ENCODE data around the gene AFF3.

Gene AFF3

DNA sequence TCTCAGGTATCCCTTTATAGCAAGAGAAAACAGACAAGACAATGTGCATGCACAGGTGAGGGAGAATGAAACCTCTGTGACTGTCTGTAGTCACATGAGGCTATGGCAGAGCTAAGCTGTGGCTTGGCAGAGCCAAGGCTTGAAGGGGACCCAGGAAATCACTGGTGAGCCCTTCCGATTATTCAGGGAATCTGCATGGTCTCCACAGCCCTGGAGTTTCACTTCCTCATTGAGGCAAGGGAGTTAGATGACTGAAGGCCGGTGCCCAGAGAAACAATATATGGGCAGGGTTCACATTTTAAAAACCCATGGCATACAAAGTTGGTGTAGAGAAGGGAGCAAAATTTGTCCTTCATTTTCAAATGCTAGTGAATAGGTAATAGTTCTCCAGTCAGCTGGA is 508.2 kb downstream of the AFF3 start:
- Histone ChIP-seq H3K27me3 (no peaks in the 10 kb centered on the region), H3K4me1 (peaks cover 18% of the 10 kb centered on the region), H3K36me3 (no peaks in the 10 kb centered on the region), H3K4me3 (ENCODE audit: low read depth, low read length) (no peak overlapping the region), H3K9me3 (no peaks in the 10 kb centered on the region)
- no peak for TF ChIP-seq CTCF (IDR thresholded peaks at IDR 0.05; ENCODE audit: low read depth, low read length)
- DNase-seq, result no peak

GRCh38 chr2:99631700-99632099 is 510.7 kb downstream of the AFF3 start:
- Histone ChIP-seq H3K9me3 (no peaks in the 10 kb centered on the region), H3K27me3 (no peaks in the 10 kb centered on the region), H3K4me3 (ENCODE audit: low read depth, low read length) (no peak overlapping the region), H3K36me3 (no peaks in the 10 kb centered on the region), H3K4me1 (peaks cover 11% of the 10 kb centered on the region)
- no peak for DNase-seq
- TF ChIP-seq CTCF (IDR thresholded peaks at IDR 0.05; ENCODE audit: low read depth, low read length), result no peak

GRCh38 chr2:99629320-99629719 is 513.1 kb downstream of the AFF3 start:
- H3K27me3 ChIP-seq, result no peaks in the 10 kb centered on the region

DNA sequence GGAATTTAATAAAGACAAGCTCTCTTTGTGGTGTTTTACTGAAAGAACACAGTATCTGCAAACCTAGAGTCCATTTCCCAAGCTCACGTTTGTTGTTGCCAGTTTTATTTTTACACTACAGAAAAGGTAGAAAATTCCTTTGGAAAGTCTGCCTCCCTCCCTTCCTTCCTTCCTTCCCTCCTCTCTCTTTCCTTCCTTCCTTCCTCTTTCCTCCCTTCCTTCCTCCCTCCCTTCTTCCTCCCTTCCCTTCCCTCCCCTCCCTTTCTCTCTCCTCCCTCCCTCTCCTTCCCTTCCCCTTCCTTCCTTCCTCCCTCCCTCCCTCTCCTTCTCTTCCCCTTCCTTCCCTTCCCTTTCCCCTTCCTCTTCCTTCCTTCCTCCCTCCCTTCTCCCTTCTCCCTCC is 516.2 kb downstream of the AFF3 start:
- TF ChIP-seq CTCF (IDR thresholded peaks at IDR 0.05; ENCODE audit: low read depth, low read length), result no peak
- Histone ChIP-seq H3K27me3 (no peaks in the 10 kb centered on the region), H3K9me3 (no peaks in the 10 kb centered on the region), H3K36me3 (no peaks in the 10 kb centered on the region), H3K4me3 (ENCODE audit: low read depth, low read length) (no peak overlapping the region), H3K4me1 (no peaks in the 10 kb centered on the region)
- DNase-seq, result no peak

More at GRCh38 chr2:99629320-99629719, 513.1 kb downstream of the AFF3 start:
- Histone ChIP-seq H3K4me1 (no peaks in the 10 kb centered on the region), H3K9me3 (no peaks in the 10 kb centered on the region), H3K36me3 (no peaks in the 10 kb centered on the region), H3K4me3 (ENCODE audit: low read depth, low read length) (no peak overlapping the region)
- no peak for TF ChIP-seq CTCF (IDR thresholded peaks at IDR 0.05; ENCODE audit: low read depth, low read length)
- DNase-seq, result no peak

DNA sequence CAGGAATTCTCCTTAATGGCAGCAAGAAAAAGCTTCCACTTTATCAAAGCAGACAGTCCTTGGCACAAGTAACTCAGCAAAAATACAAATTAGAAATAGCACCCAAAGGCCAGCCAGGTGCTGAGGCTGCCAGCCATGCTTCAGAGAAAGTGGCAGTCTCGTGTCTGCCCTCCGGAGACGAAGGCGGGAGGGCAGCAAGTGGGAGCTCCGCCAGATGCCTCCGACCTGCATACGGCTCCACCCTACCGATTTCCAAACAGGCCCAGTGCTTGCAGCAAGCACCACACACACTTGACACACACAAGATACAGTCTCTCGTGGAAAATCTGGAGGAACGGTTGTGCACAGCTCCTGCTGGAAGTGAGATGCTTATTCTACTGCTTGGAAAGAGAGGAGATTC is 517.7 kb downstream of the AFF3 start:
- H3K4me1 ChIP-seq, result no peaks in the 10 kb centered on the region
- H3K27me3 ChIP-seq, result no peaks in the 10 kb centered on the region
- H3K4me3 ChIP-seq (ENCODE audit: low read depth, low read length), result no peak overlapping the region
- H3K9me3 ChIP-seq, result no peaks in the 10 kb centered on the region
- TF ChIP-seq CTCF (IDR thresholded peaks at IDR 0.05; ENCODE audit: low read depth, low read length), result no peak
- no peaks in the 10 kb centered on the region for H3K36me3 ChIP-seq
- no peak for DNase-seq

- Histone ChIP-seq H3K9me3 (no peaks in the 10 kb centered on the region), H3K27me3 (no peaks in the 10 kb centered on the region), H3K36me3 (no peaks in the 10 kb centered on the region), H3K4me3 (ENCODE audit: low read depth, low read length) (no peak overlapping the region), H3K4me1 (no peaks in the 10 kb centered on the region)
- DNase-seq, result no peak
- TF ChIP-seq CTCF (IDR thresholded peaks at IDR 0.05; ENCODE audit: low read depth, low read length), result no peak
Observed at GRCh38 chr2:99623613-99624012, 518.8 kb downstream of the AFF3 start.
